K562 (cell line): ENCODE results near the gene CRYBG1. TPM values are rescaled to one million over a fixed set of nuclear protein-coding genes. Genes with fewer than 3 reads are reported as not detected.

Experiments used
- ATAC-seq: fragments of 200-7000 bp; cut with Tn5 transposase; 3 replicates; pipeline ENCODE4 v1.9.1; 2020; ENCODE audit warnings: moderate library complexity
- BruUV-seq: library from RNA; stranded (reverse); fragments of 400-500 nt; replicated peaks from 2 replicates; lab custom pipeline; 2021; lab: Mats Ljungman, UMichigan
- CTCF ChIA-PET: fragments of 300-600 bp; formaldehyde crosslinking; extraction: SDS; loops from one replicate; lab custom pipeline; 2021; ENCODE audit warnings: low intra/inter-chr PET ratio; lab: Yijun Ruan, JAX
- POLR2A ChIA-PET: fragments of 300-600, 350-650 bp; sonication (Branson Sonifier 250); formaldehyde crosslinking; extraction: SDS; loops from one replicate; lab custom pipeline; 2021; ENCODE audit warnings: antibody characterized with exemption, inconsistent platforms; lab: Yijun Ruan, JAX
- DNase-seq, 4 experiments: peaks; one replicate each; pipeline versions ENCODE4 v3.0.0 to v3.0.0-alpha.2; 2011 to 2018; ENCODE audit warnings: low spot score in 3 of 4, mixed read lengths in 3 of 4; ENCODE audit errors: extremely low read depth in 1 of 4
- FAIRE-seq: peaks from 2 replicates; lab custom pipeline; 2011; peaks lifted over from hg19 to GRCh38; lab: Jason Lieb, UNC
- H2AFZ ChIP-seq: 2 replicates; pipeline ENCODE4 v1.6.0; 2011; ENCODE audit warnings: low read depth, low read length, control low read depth, inconsistent platforms
- H3K27ac ChIP-seq: fragments of 200-600 bp; 3 replicates; pipeline ENCODE4 v1.8.0; 2011; ENCODE audit warnings: low read depth, mild to moderate bottlenecking, control low read depth, inconsistent platforms, low read length, moderate library complexity, mixed read lengths; ENCODE audit errors: extremely low read depth
- H3K27me3 ChIP-seq, 2 experiments: fragments of 300-600 bp in 1 of 2; 2 replicates in 1 of 2; 3 replicates in 1 of 2; pipeline versions ENCODE4 v1.6.0 to v1.8.0; 2011; ENCODE audit warnings: inconsistent platforms in 2 of 2, low read length in 2 of 2, mild to moderate bottlenecking in 1 of 2, mixed read lengths in 1 of 2, moderate library complexity in 1 of 2; ENCODE audit not compliant: control insufficient read depth in 2 of 2, insufficient read depth in 2 of 2
- H3K36me3 ChIP-seq: fragments of 300-600 bp; 3 replicates; pipeline ENCODE4 v1.8.0; 2011; ENCODE audit warnings: mild to moderate bottlenecking, low read length, inconsistent platforms; ENCODE audit not compliant: control insufficient read depth, insufficient read depth
- H3K4me1 ChIP-seq, 2 experiments: fragments of 200-600 bp in 1 of 2; replicated peaks in 1 of 2; 2 replicates in 1 of 2; 3 replicates in 1 of 2; pipeline versions ENCODE4 v1.5.1 to v1.8.0; 2011; ENCODE audit warnings: inconsistent platforms in 2 of 2, low read length in 2 of 2, mild to moderate bottlenecking in 1 of 2, mixed read lengths in 1 of 2, moderate library complexity in 1 of 2; ENCODE audit not compliant: control insufficient read depth in 2 of 2, insufficient read depth in 2 of 2
- H3K4me2 ChIP-seq: 2 replicates; pipeline ENCODE4 v1.6.1; 2011; ENCODE audit warnings: low read length, control low read depth, inconsistent platforms, mixed read lengths; ENCODE audit not compliant: insufficient read depth
- H3K4me3 ChIP-seq: fragments of 200-600 bp; sonication (generic), shearing (Covaris generic); 2 replicates; pipeline ENCODE4 v1.5.1; 2016; ENCODE audit warnings: control low read depth, inconsistent platforms
- H3K79me2 ChIP-seq: fragments of 200-600 bp; 3 replicates; pipeline ENCODE4 v1.8.0; 2011; ENCODE audit warnings: low read length, inconsistent platforms; ENCODE audit not compliant: control insufficient read depth, insufficient read depth
- H3K9ac ChIP-seq, 2 experiments: 2 replicates each; pipeline versions ENCODE4 v1.6.0 to v1.6.1; 2011; ENCODE audit warnings: low read depth in 2 of 2, low read length in 2 of 2, control low read depth in 1 of 2, inconsistent platforms in 1 of 2, mild to moderate bottlenecking in 1 of 2, mixed read lengths in 1 of 2; ENCODE audit not compliant: insufficient read depth in 1 of 2
- H3K9me1 ChIP-seq: one replicate; pipeline ENCODE4 v1.6.0; 2011; ENCODE audit warnings: inconsistent platforms, mild to moderate bottlenecking, low read length, moderate library complexity; ENCODE audit not compliant: control insufficient read depth, insufficient read depth
- H3K9me3 ChIP-seq: replicated peaks from 2 replicates; pipeline ENCODE4 v1.5.1; 2011; ENCODE audit warnings: low read depth, low read length, inconsistent platforms; ENCODE audit not compliant: control insufficient read depth, insufficient read depth
- H4K20me1 ChIP-seq: replicated peaks from 2 replicates; pipeline ENCODE4 v1.6.1; 2011; ENCODE audit warnings: low read length, inconsistent platforms, mixed read lengths; ENCODE audit not compliant: control insufficient read depth, insufficient read depth
- CBX2 ChIP-seq: fragments of 200-600 bp; sonication (generic); IDR thresholded peaks from one replicate; pipeline ENCODE4 v1.6.1; 2012; ENCODE audit warnings: mild to moderate bottlenecking, low read length, inconsistent platforms; ENCODE audit not compliant: insufficient read depth, poor library complexity, severe bottlenecking
- KLF10 ChIP-seq: fragments of 250-450 bp; sonication (Bioruptor Pico); IDR thresholded peaks from 2 replicates; pipeline ENCODE4 v1.6.1; 2021; ENCODE audit warnings: matching md5 sums
- ZNF311 ChIP-seq: fragments of 250-450 bp; sonication (Bioruptor Pico); IDR thresholded peaks from 2 replicates; pipeline ENCODE4 v1.4.0; 2020; ENCODE audit warnings: mild to moderate bottlenecking, moderate library complexity
- ZNF79 ChIP-seq: fragments of 250-450 bp; sonication (Bioruptor Pico); IDR thresholded peaks from 2 replicates; pipeline ENCODE4 v1.4.0; 2020; ENCODE audit warnings: low read depth, mild to moderate bottlenecking, moderate library complexity
- WGBS: fragments of 100-300 bp; shearing (Covaris generic); methylation state at CpG from one replicate; pipeline ENCODE4 v1.1.6; 2016; ENCODE audit warnings: low coverage, mixed read lengths; ENCODE audit not compliant: insufficient coverage; ENCODE audit errors: missing lambda C conversion rate; 5-methylcytosine and 5-hydroxymethylcytosine counted together
- in situ Hi-C: fragments of 300-500 bp; cut with MboI; formaldehyde crosslinking; loops from 4 replicates; pipeline ENCODE4 v1.15.0; 2018; ENCODE audit warnings: inconsistent platforms, mixed read lengths
- intact Hi-C: fragments of 100-400 bp; cut with micrococcal nuclease; formaldehyde crosslinking; loops from 2 replicates; pipeline ENCODE4 v1.14.2; 2022
- polyA plus RNA-seq, 8 experiments: library from polyadenylated mRNA; depleted of rRNA in 4 of 8; stranded (reverse) in 5 of 8; unstranded in 3 of 8; fragments of >200 nt; fragmentation: Nextera tagmentation in 2 of 8; fragmentation: Illumina TruSeq in 1 of 8; extraction: Ambion mirVana in 2 of 8; extraction: Trizol in 1 of 8; gene quantifications; 2 replicates each; pipeline versions ENCODE4 v1.2.1 to v1.2.3, GENCODE V29; 2011 to 2014; ENCODE audit warnings: inconsistent platforms in 1 of 8, missing spikeins in 1 of 8
- total RNA-seq, 7 experiments: library from RNA; depleted of rRNA in 6 of 7; stranded (reverse); fragments of >200 nt in 6 of 7; fragmentation: Illumina TruSeq in 2 of 7; extraction: Trizol in 2 of 7; gene quantifications; 2 replicates each; pipeline versions ENCODE4 v1.2.1 to v1.2.3, GENCODE V29; 2011 to 2021; ENCODE audit warnings: low replicate concordance in 1 of 7
- TF ChIP-seq, protein P1 (sequence below): fragments of 150-350 bp; conservative IDR thresholded peaks from 2 replicates; pipeline ENCODE4 v1.6.1; 2014; ENCODE audit warnings: low read length
- TF ChIP-seq, protein P2 (sequence below): fragments of 450-650 bp; conservative IDR thresholded peaks from 2 replicates; pipeline ENCODE4 v1.6.1; 2016; ENCODE audit warnings: missing genetic modification characterization, low read depth, mild to moderate bottlenecking, control low read depth, missing compliant biosample characterization
- TF ChIP-seq, protein P3 (sequence below): sonication (generic); formaldehyde crosslinking; IDR thresholded peaks from 2 replicates; pipeline ENCODE4 v1.8.1; 2022; ENCODE audit warnings: missing genetic modification reagents
- TF ChIP-seq, protein P4 (sequence below): fragments of 250-450 bp; sonication (Bioruptor Pico); IDR thresholded peaks from 2 replicates; pipeline ENCODE4 v1.8.0; 2022; ENCODE audit warnings: inconsistent platforms
- TF ChIP-seq, protein P5 (sequence below): fragments of 450-650 bp; IDR thresholded peaks from 2 replicates; pipeline ENCODE4 v1.6.1; 2018; ENCODE audit warnings: mild to moderate bottlenecking, low read depth; ENCODE audit not compliant: partially characterized antibody

CRYBG1 gene
- total and polyA plus RNA-seq, 9 of the 15 experiments (the other 6 are each of a cell fraction or from before 2014, with no cell fraction given): 0.07 to 0.47 (median 0.11) TPM

DNA sequence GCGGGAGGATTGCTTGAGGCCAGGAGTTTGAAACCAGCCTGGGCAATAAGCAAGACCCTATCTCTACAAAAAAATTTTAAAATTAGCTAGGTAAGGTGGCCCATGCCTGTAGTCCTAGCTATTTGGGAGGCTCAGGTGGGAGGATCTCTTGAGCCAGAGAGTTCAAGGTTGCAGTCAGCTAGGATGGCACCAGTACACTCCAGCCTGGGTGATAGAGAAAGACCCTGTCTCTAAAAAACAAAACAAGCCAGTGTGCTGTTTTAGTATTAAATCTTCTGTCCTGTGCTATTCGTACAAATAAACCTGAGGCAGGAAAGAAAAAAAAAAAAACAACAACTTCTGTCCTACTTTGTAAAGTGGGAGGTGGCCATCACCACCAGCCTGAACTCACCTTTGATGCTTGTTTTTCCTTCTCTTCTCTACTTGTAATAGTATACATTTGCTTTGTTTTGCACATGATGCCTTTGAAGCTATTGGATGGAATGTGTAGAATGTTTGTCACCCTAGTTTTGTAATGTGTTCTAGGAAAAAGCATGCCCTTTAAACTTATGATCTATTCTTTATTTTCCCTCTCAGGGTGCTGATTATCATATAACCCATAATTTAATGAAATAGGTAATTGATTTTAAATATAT lies 102.5 kb downstream of the CRYBG1 start:
- POLR2A ChIA-PET: interaction anchor here (0.9 kb wide), 1 partner anchor 16 kb away, joined by 4 read pairs; no protein-coding TSS in a partner anchor
- Histone ChIP-seq H3K4me1 (no peaks in the 10 kb centered on the region), H3K27me3 (peaks cover 14 to 30% of the 10 kb centered on the region in 2 experiments; a peak in 4 of 5 replicates), H3K9me3 (no peaks in the 10 kb centered on the region), H2AFZ (no peak overlapping the region), H3K4me3 (no peak overlapping the region), H3K9me1 (no peaks in the 10 kb centered on the region), H3K4me2 (no peak overlapping the region), H3K9ac (no peak overlapping the region), H4K20me1 (no peaks in the 10 kb centered on the region), H3K27ac (no peak overlapping the region), H3K36me3 (no peaks in the 10 kb centered on the region), H3K79me2 (no peaks in the 10 kb centered on the region)
- ATAC-seq: no peak
- no TSS peak for BruUV-seq
- no peak for FAIRE-seq
- CTCF ChIA-PET: no interaction called here
- intact Hi-C loops: no loop called here
- in situ Hi-C loops: no loop called here
- 0% methylated on average over 2 of the region's 2 CpGs for WGBS
- no peak for DNase-seq
- TF ChIP-seq, protein P1, sequence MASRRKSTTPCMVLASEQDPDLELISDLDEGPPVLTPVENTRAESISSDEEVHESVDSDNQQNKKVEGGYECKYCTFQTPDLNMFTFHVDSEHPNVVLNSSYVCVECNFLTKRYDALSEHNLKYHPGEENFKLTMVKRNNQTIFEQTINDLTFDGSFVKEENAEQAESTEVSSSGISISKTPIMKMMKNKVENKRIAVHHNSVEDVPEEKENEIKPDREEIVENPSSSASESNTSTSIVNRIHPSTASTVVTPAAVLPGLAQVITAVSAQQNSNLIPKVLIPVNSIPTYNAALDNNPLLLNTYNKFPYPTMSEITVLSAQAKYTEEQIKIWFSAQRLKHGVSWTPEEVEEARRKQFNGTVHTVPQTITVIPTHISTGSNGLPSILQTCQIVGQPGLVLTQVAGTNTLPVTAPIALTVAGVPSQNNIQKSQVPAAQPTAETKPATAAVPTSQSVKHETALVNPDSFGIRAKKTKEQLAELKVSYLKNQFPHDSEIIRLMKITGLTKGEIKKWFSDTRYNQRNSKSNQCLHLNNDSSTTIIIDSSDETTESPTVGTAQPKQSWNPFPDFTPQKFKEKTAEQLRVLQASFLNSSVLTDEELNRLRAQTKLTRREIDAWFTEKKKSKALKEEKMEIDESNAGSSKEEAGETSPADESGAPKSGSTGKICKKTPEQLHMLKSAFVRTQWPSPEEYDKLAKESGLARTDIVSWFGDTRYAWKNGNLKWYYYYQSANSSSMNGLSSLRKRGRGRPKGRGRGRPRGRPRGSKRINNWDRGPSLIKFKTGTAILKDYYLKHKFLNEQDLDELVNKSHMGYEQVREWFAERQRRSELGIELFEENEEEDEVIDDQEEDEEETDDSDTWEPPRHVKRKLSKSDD: no peak
- no peak for TF ChIP-seq ZNF79 (CRISPR knock-in tag)
- TF ChIP-seq KLF10 (CRISPR knock-in tag): no peak
- TF ChIP-seq, protein P2, sequence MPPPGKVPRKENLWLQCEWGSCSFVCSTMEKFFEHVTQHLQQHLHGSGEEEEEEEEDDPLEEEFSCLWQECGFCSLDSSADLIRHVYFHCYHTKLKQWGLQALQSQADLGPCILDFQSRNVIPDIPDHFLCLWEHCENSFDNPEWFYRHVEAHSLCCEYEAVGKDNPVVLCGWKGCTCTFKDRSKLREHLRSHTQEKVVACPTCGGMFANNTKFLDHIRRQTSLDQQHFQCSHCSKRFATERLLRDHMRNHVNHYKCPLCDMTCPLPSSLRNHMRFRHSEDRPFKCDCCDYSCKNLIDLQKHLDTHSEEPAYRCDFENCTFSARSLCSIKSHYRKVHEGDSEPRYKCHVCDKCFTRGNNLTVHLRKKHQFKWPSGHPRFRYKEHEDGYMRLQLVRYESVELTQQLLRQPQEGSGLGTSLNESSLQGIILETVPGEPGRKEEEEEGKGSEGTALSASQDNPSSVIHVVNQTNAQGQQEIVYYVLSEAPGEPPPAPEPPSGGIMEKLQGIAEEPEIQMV (tag): no peak
- no peak for TF ChIP-seq CBX2
- TF ChIP-seq, protein P3, sequence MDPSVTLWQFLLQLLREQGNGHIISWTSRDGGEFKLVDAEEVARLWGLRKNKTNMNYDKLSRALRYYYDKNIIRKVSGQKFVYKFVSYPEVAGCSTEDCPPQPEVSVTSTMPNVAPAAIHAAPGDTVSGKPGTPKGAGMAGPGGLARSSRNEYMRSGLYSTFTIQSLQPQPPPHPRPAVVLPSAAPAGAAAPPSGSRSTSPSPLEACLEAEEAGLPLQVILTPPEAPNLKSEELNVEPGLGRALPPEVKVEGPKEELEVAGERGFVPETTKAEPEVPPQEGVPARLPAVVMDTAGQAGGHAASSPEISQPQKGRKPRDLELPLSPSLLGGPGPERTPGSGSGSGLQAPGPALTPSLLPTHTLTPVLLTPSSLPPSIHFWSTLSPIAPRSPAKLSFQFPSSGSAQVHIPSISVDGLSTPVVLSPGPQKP (CRISPR knock-in tag): no peak
- TF ChIP-seq, protein P4, sequence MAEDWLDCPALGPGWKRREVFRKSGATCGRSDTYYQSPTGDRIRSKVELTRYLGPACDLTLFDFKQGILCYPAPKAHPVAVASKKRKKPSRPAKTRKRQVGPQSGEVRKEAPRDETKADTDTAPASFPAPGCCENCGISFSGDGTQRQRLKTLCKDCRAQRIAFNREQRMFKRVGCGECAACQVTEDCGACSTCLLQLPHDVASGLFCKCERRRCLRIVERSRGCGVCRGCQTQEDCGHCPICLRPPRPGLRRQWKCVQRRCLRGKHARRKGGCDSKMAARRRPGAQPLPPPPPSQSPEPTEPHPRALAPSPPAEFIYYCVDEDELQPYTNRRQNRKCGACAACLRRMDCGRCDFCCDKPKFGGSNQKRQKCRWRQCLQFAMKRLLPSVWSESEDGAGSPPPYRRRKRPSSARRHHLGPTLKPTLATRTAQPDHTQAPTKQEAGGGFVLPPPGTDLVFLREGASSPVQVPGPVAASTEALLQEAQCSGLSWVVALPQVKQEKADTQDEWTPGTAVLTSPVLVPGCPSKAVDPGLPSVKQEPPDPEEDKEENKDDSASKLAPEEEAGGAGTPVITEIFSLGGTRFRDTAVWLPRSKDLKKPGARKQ (CRISPR knock-in tag): no peak
- TF ChIP-seq, protein P5, sequence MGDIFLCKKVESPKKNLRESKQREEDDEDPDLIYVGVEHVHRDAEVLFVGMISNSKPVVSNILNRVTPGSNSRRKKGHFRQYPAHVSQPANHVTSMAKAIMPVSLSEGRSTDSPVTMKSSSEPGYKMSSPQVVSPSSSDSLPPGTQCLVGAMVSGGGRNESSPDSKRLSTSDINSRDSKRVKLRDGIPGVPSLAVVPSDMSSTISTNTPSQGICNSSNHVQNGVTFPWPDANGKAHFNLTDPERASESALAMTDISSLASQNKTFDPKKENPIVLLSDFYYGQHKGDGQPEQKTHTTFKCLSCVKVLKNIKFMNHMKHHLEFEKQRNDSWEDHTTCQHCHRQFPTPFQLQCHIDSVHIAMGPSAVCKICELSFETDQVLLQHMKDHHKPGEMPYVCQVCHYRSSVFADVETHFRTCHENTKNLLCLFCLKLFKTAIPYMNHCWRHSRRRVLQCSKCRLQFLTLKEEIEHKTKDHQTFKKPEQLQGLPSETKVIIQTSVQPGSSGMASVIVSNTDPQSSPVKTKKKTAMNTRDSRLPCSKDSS: no peak
- no peak for TF ChIP-seq ZNF311 (CRISPR knock-in tag)
